GM21576 (cell line): ENCODE data around the gene SLC35F6.

Experiments
- ATAC-seq: cut with Tn5 transposase; IDR thresholded peaks from one replicate; pipeline ENCODE4 v1.9.1; 2021; ENCODE audit warnings: mild to moderate bottlenecking, moderate library complexity; ENCODE audit not compliant: unreplicated experiment

SLC35F6 gene

GRCh38 chr2:26816893-26817292, 52.8 kb downstream of the SLC35F6 start:
- ATAC-seq = no peak

GRCh38 chr2:26818255-26818654, 54.2 kb downstream of the SLC35F6 start:
- no peak for ATAC-seq

DNA sequence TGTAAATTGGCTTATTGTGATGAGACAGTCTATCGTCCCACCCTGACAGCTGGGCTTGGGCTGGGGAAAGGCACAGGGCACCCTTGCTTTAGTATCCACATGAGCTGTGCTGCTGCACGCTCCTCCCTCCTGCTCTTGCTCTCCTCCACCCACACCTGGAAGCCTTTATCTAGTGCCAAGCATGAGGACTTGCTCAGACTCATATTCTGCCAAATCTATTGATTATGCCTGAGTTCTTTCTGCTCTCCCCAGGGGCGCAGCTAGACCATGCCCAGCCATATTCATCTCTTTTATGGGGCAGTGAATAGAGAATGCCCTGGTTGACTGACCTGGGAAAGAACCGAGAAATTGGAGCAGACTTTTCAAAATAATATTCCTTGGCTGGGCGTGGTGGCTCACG, 54.9 kb downstream of the SLC35F6 start:
- no peak for ATAC-seq

- ATAC-seq = no peak
These were observed 56.8 kb downstream of the SLC35F6 start for GRCh38 chr2:26820932-26821331.

DNA sequence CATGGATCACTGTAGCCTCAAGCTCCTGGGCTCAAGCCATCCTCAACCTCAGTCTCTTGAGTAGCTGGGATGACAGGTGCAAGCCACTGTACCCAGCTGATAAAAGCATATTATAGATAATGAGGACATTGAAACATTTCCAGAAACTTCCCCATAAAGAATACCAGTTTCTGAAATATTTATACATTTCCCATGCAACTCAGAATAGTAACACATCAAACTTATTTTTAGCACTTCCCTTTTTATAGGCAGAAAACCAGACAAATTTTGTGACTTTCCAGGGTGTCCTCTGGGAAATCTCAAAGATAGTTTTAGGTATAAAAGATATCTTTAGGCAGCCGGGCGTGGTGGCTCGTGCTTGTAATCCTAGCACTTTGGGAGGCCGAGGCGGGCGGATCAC, 58.8 kb downstream of the SLC35F6 start:
- ATAC-seq = no peak
